Activated gamma-delta T cell (primary cell): ENCODE measurements around the gene LAMP1.
"Not testable (repeated sequence)": the region's sequence is repeated elsewhere in the genome, so short reads cannot be mapped to it uniquely, and the experiment has no call there.

ENCODE experiments used
- DNase-seq: peaks from one replicate; lab custom pipeline; 2025; lab: John Stamatoyannopoulos, UW

The LAMP1 gene

GRCh38 chr13:113327766-113328471, 30.9 kb downstream of the LAMP1 start:
- DNase-seq: no peak

- no peak for DNase-seq
These were observed 31.8 kb downstream of the LAMP1 start for GRCh38 chr13:113328851-113329250.

GRCh38 chr13:113329656-113330312, 32.7 kb downstream of the LAMP1 start:
- DNase-seq: no peak

GRCh38 chr13:113332615-113333014, 35.6 kb downstream of the LAMP1 start:
- DNase-seq: no peak

- no peak for DNase-seq
These were observed 36.0 kb downstream of the LAMP1 start for GRCh38 chr13:113333076-113333475.

- DNase-seq: no peak
These were observed 40.5 kb downstream of the LAMP1 start for GRCh38 chr13:113337556-113337955.

- DNase-seq: no peak
These were observed 40.9 kb downstream of the LAMP1 start for GRCh38 chr13:113337976-113338375.

GRCh38 chr13:113338451-113338850, 41.4 kb downstream of the LAMP1 start:
- no peak for DNase-seq

GRCh38 chr13:113342820-113343691, 46.0 kb downstream of the LAMP1 start:
- no peak for DNase-seq

GRCh38 chr13:113343692-113343968, 46.6 kb downstream of the LAMP1 start:
- DNase-seq: no peak

GRCh38 chr13:113345486-113345885, 48.4 kb downstream of the LAMP1 start:
- no peak for DNase-seq

GRCh38 chr13:113347736-113348225, 50.7 kb downstream of the LAMP1 start:
- not testable (repeated sequence) for DNase-seq

GRCh38 chr13:113348591-113348990, 51.6 kb downstream of the LAMP1 start:
- DNase-seq: no peak

- no peak for DNase-seq
These were observed 52.0 kb downstream of the LAMP1 start for GRCh38 chr13:113349050-113349449.

GRCh38 chr13:113349491-113349890, 52.5 kb downstream of the LAMP1 start:
- DNase-seq: no peak

- no peak for DNase-seq
These were observed 53.3 kb downstream of the LAMP1 start for GRCh38 chr13:113350065-113350937.

GRCh38 chr13:113350938-113351335, 53.9 kb downstream of the LAMP1 start:
- no peak for DNase-seq

GRCh38 chr13:113351514-113352026, 54.5 kb downstream of the LAMP1 start:
- no peak for DNase-seq

GRCh38 chr13:113353254-113353653, 56.2 kb downstream of the LAMP1 start:
- DNase-seq: no peak

GRCh38 chr13:113354831-113355610, 58.0 kb downstream of the LAMP1 start:
- DNase-seq: no peak

GRCh38 chr13:113355621-113356020, 58.6 kb downstream of the LAMP1 start:
- DNase-seq: no peak
